GM19452 (cell line): ENCODE results near the gene HIP1R.

ENCODE experiments used
- ATAC-seq: cut with Tn5 transposase; IDR thresholded peaks from one replicate; pipeline ENCODE4 v1.9.1; 2021; ENCODE audit not compliant: unreplicated experiment

Gene HIP1R

DNA sequence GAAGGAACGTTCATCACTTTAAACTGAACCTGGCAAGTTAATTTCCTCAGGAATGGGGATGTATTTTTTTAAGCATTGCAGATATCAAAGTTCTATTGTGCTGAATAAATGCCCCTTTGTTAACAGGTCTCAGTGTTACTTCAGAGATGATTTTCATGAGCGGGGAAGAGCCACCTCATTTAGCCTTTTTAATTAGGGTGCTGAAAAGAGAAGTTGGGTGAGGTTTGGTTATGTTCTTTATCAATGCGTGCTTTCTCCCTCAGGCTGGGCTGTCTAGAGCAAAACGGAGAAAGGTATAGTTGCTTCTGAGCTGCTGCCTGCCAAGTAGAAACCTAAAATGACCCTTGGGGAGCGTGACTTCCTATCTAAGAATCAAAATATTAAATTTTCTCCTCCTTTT, 8.0 kb upstream of the HIP1R start:
- no peak for ATAC-seq

DNA sequence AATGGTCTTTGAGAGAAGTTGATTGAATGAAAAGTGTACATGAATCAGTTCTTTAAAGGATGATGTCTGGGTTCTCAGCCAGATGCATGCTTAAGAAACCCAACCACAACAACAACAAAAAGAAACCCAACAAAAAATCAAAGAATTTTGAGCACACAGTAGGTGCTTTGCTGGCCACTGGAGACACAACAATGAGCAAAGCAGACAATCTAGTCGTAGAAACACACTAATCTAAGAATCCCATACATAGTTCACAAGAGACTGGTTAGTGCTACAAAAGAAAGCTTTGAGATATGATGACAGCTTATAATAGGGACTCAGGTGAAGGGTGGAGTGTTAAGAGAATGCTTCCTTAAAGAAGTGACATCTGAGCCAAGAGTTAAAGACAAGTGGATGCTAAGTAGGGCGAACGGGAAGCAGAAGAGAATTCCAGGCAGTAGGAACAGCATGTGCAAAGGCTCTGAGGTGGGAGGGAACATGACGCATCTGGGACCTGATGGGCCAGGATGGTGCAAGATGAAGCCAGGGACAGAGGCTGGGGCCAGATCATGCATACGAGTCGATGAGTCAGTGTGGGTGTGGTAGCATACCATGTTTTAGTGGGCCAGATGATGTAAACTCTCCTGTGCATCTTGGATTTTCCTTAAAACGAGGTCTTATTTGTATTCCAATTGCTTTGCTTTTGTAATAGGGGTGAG, 4.6 kb upstream of the HIP1R start:
- no peak for ATAC-seq

DNA sequence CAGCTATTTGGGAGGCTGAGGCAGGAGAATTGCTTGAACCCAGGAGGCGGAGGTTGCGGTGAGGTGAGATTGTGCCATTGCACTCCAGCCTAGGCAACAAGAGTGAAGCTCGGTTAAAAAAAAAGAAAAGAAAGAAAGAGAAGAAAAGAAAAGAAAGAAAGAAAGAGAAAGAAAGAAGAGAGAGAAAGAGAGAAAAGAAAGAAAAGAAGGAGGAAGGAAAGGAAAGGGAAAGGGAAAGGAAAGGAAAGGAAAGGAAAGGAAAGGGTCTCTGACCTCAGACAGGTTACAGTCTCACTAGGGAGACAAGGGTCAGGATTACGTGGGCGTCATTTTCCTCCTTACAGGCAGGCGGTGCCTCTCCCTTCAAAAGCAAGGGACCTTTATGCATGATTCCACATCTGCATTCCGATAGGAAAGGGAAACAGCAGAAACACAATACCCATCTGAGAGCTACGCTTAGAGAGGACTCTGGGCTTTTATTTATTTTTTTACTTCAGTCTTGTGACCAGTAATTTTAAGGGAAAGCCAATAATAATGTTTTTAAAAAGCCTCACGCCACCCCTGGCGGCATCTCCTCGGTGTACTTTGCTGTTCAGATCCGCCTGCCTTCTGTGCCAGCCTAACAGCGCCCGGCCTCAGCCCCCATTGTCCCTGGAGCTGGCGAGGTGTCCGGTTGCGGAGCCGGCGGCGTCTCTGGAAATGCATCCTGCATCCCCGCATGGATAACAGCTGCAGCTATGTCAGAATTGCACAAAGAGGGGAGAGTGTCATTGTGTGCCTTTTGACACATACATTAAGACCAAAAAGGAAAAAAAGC, 945 bp upstream of the HIP1R start:
- ATAC-seq = no peak

DNA sequence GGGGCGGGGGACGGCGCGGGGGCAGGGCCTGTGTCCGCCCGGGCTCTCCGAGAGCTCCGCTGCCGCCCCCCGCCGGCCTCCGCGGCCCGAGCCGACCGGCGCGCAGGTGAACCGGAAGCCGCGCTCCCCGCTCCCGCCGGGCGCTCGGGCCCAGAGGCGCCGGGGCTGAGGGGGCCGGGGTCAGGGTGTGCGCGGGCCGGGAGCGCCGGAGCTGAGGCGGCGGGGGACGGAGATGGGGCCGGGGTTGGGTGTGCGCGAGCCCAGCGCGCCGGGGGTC, 431 bp downstream of the HIP1R start:
- no peak for ATAC-seq

DNA sequence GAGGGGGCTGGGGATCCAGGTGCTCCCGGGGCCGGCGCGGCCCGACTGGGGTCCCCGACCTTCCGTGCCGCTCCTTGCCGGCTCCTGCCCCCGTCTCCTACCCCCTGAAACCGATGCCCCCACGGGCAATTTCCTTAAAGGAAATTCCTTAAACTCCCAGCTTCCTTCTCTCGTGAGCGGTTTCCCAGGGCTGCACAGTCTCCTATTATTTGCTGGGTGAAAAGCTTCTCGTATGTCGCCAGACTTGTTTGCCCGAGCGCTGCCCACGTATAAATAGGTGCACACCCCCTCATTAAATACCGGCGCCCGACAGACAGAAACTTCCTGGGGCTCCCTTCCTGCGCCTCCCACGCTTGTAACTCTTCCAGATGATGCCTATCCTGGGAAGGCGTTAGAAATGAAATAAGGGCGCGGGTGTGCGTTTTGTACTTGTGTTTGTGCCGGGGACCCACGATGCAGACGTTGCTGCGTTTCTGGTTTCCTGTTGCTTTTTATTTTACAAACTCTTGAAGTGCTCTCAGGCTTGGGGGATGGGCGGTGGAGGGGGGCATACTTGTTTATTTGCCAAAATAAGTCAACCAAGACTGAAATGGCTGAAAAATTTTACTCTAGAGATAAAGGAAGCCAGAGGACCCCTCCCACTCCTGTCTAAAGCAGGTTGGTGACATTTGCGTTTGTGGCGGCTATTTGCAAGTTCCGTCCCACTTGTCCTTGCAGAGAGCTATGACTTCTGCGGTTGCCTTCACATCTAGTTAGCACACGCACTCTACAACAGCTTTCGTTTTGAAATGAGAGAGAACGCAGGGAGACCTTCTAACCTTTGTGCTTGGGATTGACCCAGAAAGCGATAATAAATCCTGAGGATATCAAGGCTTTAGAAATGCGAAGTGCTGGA, 1.0 kb downstream of the HIP1R start:
- no peak for ATAC-seq

DNA sequence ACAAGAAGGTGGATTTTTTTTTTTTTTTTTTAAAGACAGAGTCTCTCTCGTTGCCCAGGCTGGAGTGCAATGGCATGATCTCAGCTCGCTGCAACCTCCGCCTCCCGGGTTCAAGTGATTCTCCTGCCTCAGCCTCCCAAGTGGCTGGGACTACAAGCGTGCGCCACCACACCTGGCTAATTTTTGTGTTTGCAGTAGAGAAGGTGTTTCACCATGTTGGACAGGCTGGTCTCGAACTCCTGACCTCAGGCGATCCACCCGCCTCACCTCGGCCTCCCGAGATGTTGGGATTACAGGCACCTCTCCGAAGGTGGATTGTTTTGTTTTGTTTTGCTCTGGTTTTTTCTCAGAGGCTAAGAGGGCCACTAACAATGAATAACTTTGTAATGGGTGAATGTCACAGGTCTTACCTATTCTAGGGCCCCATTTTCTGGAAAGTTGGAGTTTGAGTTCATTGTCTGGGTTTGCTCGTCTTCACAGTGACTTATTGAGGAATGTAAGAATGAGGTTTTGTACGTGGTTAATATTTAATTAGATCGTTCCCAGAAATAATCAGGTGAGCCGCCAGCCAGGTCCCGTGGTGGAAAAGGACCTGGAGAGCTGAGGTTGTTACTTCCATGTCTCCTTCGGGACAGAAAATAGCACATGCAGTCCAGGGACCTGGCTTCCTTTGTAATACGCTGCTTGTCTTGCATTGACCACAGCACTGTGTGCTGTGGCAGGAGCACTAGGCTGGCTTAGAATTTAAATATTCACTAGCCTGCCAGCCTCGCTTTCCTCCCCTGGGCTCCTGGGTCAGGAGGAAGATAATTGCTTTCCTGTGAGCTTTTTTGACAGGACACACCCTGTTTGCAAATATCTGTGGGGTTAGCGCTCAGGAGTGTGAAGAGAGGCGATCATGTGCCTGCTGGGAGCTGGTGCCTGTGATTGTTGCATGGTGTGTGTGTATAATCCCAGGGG, 2.3 kb downstream of the HIP1R start:
- no peak for ATAC-seq

DNA sequence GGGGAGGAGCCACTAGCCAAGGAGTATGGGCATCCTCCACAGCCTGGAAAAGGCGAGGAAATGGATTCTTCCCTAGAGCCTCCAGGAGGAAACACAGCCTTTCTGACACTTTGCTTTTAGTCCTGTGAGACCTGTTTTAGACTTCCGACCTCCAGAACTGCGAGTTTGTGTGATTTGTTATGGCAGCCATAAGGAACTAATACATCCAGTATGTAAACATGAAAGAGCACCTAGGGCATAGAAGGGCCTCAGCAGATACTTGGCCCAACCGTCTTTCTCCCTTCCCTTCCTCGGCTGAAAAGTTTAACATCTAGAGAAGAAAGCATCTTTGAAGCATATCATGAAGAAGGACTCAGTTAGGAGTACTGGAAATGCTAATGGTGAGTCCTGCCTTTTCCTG, 3.6 kb downstream of the HIP1R start:
- ATAC-seq = no peak

DNA sequence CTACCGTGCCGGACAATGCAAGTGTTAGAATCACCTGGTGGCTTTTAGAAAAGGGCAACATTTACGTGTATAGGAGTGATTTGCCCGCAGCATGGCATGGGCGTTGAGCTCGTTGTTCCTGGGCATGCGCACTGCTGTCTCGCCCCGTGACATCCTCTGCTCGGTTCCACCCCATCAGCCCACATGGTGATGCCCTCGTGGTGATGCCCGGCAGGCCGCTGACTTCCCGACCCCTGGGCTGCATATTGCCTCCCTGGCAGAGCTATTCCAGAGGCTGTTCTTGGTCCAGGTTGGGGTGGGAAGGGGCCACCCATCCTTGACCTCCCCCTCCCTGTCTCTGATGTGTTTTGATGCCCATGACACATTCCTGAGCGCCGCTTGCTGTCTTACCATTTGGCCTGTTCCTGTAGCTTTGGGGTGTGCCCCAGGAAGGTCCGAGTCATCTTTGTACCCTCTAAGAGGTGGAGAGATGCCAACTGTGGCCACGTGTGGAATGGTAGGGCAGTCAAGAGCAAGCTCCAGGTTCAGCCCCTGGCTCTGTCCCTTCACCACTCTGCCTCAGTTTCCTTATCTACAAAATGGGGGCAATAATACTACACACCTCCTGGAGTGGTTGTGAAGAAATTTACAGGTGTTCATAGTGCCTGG, 4.8 kb downstream of the HIP1R start:
- no peak for ATAC-seq

DNA sequence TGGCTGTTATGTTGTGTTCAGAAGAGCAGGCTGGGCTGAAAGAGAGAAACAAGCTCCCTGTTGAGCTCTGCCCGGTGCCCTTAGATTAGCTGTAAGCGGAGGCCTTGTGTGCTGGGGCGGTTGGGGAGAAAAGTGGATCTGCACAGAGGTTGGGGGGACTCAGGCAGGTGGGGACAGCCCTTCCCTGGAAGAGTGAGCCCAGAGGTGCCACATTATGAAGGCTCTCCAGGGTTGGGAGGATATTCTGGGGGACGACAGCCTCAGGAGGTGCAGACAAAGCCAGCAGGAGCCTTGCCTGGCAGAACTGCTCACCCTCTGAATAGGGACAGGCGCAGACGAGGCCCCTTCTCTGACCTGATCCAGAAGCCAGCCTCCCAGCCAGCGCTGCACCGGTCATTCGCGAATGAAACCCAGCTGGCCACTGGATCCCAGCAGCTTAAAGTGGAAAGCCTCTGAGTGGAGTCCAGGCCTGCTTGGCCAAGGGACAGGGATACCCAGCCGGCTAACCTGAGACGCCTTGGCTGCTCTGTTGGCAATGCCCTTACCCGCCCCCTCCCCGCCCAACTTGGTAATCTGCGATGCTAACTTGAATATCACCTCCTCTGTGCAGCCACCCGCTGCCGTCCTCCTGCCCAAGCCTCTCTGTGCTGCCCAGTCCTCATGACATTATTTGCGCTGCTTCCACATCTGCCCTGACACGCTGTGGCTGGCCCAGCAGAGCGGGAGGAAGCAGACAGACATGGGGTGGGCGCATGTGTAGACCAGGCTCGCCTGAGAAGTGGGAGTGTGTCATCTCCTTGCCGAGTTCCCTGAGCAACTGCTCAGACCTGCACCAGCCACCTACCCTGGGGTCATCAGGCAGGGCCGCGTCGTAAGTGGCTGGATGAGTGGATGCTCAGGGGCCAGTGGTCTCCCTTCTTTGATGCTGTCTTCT, 5.6 kb downstream of the HIP1R start:
- no peak for ATAC-seq

DNA sequence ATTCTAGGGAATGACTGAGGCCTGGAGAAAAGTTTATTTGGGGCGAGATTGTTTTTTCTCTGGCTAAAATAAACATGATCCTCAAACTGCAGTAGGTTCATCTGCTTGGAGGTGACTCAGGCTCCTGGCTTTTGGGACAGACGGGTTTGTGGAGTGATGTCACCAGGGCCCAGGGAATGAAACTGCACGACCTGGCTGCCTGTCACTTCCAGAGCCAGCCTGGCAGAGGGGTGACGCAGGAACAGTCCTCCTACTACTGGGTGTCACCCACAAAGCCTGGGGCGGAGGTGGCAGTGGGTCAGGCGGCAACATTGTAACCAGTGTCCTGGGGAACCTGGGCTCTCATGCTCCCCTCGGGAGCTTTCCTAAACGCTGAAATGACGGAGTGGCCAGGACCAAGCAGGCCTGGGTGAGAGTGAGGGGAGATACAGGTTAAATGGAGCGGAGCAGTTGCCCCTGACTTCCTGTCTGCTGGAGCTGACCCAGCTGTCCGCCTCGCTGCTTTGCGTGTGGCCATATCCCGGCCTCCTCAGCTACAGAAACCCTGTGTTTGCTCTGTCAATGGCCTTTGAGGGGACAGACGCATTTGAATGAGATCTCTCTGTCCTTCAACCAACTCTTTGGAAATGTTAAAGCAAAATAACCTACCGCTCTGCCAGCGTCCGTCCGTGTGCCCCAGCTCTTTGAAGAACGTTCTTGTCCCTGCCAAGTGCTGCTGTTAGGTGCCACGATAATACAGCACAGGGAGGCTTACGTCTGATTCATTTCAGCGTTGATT, 6.5 kb downstream of the HIP1R start:
- no peak for ATAC-seq

DNA sequence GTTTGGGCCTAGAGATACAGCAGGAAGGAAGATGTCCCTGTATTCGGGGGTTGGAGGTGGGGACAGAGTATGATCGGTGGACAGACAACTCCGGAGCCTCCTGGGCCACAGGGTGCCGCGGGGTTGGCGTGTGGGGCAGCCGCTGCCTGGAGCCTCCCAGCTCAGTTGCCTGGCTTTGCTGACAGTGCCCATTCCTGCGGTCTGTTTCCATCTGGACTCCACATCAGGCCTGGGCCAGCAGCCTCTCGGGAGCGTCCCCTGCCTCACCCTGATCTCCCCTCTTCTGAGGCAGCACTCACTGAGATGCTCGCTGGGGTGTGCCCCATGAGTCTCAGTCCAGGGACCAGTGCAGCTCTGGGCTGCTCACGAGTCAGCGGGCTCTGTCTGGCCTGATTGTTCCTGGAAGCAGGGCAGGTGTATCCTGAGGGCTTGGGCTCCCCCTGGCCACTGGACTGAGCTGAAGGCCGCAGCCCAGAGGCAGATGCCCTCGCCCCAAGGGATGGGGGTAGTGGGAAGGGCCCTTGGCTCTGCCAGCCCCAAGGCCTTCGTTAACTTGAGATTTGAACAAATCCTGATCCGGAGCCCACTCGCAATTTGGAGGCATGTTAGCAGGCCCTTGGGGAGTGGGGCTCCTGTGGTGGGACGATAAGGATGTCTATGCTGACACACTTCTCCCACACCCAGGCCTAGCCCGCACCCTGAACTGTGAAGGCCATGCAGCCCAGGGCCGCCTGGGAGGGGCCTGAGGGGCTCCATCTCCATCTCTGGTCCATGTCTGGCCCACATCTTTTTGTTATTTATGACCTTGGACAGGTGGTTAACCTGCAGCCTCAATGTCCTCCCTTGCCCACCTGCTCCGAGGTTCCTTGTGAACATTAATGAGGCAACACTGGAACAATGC, 7.5 kb downstream of the HIP1R start:
- ATAC-seq = no peak

DNA sequence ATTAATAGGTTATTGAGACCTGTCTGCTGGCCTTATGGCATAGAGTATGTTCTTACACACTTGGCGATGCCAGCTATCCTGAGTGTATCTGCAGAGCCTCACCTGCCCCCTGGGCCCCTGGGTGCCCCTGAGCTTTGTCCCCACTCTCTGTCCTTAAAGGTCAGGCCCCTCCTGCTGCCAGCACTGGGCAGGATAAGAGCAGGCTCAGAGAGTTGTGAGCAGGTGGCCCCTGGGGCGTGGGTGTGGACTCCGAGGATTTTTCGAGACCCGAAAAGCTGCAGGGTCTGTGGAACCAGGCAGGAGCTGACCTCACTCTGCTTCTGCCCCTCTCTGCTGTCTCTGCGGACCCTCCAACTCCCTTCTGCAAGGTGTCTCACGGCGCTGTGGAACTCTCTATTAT, 8.2 kb downstream of the HIP1R start:
- ATAC-seq = no peak

DNA sequence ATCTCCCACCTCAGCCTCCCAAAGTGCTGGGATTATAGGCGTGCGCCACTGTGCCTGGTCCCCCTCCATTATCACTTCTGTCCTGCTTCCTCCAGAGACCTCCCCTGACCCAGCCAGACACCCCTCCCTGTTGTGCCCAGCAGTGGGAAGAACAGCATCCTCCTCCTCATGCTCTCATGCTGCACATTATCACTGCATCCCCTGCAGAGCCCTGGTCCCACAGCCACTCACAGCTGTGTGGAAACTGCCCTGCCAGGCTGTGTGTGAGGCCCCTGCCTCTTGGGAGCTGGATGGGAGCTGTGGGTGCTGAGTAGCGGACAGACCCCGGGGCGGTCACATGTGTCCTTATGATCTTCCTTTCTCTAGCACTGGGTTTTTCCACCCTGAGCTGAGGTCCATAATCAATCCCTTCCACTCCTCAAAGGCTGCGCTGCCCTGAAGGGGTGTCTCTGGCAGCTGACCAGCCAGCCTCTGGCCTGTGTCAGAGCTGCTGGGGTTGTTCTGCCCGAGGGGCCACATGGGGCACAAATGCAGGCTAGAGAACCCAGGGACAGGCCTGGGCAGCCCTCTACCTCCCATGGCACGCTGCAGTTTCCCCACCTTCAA, 9.2 kb downstream of the HIP1R start:
- no peak for ATAC-seq

DNA sequence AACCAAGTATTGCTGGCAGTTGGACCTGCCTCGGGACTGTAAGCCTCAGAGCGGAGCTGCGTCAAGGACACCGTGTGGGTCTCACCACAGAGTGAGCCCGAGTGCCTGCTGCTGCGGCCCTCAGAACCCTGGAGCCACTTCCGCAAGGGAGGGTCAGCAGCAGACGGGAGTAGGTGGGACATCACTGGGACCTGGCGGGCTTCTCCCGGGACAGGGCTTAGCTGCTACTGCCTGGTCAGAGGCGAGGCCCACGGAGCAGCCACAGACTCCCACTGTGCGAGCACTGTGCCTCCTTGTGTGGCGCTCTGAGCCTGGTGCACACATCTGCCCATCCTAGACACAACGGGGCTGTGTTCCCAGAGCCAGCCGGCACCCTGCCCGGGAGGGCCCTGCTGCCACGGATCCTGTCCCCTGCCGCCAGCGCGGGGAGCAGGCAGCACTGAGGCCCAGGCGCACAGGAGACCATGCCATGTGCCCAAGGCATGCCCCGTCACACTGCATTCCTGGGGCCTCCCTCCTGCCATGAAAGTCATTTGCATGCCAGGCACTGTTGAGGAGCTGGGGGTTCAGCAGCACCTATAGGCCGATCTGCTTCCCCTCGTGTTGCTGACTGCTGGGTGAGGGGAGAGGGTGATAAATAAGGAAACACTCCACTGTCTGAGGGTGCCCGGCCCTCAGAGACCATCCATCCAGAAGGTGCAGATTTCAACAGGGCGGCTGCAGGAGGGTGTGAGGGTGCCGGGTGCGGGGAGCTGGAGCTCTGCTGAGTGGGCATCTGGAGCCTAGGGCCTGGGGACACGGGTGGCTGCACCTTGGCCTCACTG, 10.0 kb downstream of the HIP1R start:
- no peak for ATAC-seq

DNA sequence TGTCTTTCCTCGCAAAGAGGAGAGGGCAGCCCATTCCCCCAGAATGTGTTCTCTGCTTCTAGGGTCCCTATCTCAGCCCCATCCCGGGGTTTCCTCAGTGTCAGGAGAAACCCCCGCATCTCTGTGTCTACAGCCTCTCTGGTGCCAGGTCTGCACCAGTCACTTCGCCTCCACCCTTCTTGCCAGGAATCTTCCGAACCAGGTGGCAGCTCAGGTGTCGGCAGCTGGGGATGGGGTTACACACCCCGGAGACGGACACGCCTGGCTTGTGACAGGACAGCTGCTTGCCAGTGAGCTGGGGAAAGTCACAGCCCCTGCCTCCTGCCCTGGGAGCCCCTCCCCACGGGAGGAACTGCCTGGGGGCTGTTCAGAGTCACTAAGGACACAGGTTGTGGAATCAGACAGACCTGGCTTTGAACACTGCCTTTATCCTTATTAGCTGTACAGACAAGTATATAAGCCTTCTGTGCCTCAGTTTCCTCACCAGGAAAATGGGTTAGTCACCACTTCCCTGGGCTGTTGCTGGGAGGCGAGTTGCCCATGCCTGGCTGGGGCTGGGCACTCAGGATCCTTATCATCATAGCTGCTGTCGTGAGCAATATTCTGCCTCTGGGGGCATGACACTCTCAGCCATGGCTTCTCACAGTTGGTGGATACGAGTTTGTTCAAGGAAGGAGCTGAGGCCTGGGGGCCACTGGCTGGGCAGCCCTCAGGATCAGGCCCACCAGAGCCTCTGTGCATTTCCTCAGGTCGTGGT, 10.8 kb downstream of the HIP1R start:
- ATAC-seq = no peak
